ENCODE data around the gene PLA2G6.

PLA2G6 gene

GRCh38 chr22:38108561-38109319, 72.9 kb downstream of the PLA2G6 start:
- Mint-ChIP-seq H3K4me1 (peaks cover 13% of the 10 kb centered on the region), H3K27me3 (no peaks in the 10 kb centered on the region), H3K27ac (peak overlapping the region in 1 of 2 donors; percentile 99), H3K4me3 (peak overlapping the region in 1 of 2 donors; percentile 12), H3K9me3 (no peaks in the 10 kb centered on the region)
- DNase-seq (no peak), ATAC-seq (peak; percentile 28)

GRCh38 chr22:38107692-38108515, 73.7 kb downstream of the PLA2G6 start:
- Mint-ChIP-seq H3K9me3 (no peaks in the 10 kb centered on the region), H3K27me3 (no peaks in the 10 kb centered on the region), H3K4me3 (peak overlapping the region in 1 of 2 donors; percentile 12), H3K27ac (peak overlapping the region in 1 of 2 donors; percentile 99), H3K4me1 (peaks cover 13% of the 10 kb centered on the region)
- DNase-seq, result no peak
- ATAC-seq, result no peak

DNA sequence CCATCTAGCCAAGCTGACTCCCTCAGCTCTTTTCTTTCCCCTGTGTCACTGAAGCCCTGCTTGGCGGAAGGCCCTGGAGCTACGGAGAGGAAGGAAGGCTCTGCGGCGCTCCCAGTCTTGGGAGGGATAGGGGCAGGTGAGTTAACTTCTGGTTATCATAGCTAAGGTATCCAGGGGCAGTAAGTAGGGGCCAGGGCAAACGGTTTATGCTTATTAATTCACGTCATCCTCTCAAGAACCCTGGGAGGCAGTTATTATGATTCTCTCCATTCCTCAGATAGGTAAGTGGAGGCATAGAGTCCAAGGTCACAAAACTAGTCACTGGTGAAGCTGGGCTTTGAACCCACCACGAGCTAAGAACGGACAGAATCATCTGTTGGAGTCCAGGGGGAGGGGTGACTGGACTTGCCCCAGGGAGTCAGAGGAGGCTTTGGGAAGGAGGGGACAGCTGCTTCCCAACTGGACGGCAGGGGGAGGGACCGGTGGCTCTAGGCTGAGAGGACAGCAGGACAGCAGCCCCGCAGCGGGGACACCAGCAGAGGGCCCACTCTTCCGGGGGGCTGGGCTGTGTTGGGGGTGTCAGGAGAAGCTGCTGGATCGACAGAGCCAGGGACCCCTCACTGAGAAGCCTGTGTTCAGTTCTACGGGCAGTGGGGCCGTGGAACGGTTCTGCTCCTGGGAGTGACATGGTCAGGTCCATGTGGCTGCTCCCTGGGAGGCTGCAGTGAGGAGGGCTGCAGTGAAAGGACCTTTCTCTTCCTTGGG, 74.6 kb downstream of the PLA2G6 start:
- DNase-seq, result no peak
- Mint-ChIP-seq H3K9me3 (no peaks in the 10 kb centered on the region), H3K27me3 (no peaks in the 10 kb centered on the region), H3K4me3 (no peak overlapping the region), H3K4me1 (peaks cover 13% of the 10 kb centered on the region), H3K27ac (no peak overlapping the region)
- ATAC-seq, result no peak

GRCh38 chr22:38104084-38104483, 77.5 kb downstream of the PLA2G6 start:
- no peak overlapping the region for H3K4me3 Mint-ChIP-seq
- H3K27ac Mint-ChIP-seq, result no peak overlapping the region
- no peak for DNase-seq
- ATAC-seq, result no peak
- peaks cover 13% of the 10 kb centered on the region for H3K4me1 Mint-ChIP-seq
- no peaks in the 10 kb centered on the region for H3K27me3 Mint-ChIP-seq
- H3K9me3 Mint-ChIP-seq, result no peaks in the 10 kb centered on the region

GRCh38 chr22:38103641-38104040, 78.0 kb downstream of the PLA2G6 start:
- H3K27ac Mint-ChIP-seq, result no peak overlapping the region

DNA sequence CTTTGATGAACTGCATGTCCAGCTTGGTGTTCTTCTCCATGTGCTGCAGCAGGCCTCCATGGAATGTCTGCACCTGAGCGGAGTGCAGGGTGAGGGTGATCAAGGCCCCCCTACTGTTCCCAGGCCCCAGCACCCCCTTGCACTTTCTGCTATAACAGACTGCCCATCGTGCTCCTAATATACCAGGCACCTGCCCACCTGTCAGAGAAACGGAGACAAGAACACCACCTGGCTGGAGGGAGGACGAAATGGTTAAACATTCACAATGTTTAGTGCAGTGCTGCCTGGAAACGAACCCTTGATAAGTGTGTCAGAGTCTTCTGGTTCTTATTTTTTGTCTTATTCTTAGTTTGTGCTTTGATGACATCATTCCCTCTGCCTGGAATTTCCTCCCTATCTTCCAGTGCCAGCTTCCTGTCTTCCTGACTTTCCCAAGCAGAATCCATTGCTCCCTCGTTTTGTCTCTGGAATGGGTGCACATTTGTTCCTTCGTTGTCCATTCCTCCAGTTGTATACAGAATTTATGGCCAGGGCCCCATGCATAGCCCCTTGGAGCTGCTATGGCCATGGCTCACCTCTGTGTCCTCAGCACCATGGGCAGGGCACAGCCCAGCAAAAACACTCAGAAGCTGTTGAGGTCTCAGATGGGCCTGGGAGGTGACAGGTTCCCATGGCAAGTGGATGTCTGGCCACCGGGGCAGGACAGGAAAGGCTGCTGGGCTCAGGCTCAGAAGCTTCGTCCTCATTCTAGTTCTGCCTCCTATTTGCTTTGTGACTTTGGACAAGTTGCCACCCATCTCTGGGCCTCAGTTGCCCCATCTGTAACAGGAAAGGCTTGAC, 83.0 kb downstream of the PLA2G6 start:
- ATAC-seq, result no peak
- DNase-seq, result no peak
- no peaks in the 10 kb centered on the region for H3K4me1 Mint-ChIP-seq
- no peak overlapping the region for H3K27ac Mint-ChIP-seq
- H3K27me3 Mint-ChIP-seq, result no peaks in the 10 kb centered on the region
- no peak overlapping the region for H3K4me3 Mint-ChIP-seq
- H3K9me3 Mint-ChIP-seq, result no peaks in the 10 kb centered on the region

More at GRCh38 chr22:38103641-38104040, 78.0 kb downstream of the PLA2G6 start:
- peaks cover 13% of the 10 kb centered on the region for H3K4me1 Mint-ChIP-seq
- no peak for DNase-seq
- H3K4me3 Mint-ChIP-seq, result no peak overlapping the region
- no peak for ATAC-seq
- H3K9me3 Mint-ChIP-seq, result no peaks in the 10 kb centered on the region
- H3K27me3 Mint-ChIP-seq, result no peaks in the 10 kb centered on the region

- H3K27ac Mint-ChIP-seq, result no peak overlapping the region
- H3K9me3 Mint-ChIP-seq, result no peaks in the 10 kb centered on the region
- H3K4me1 Mint-ChIP-seq, result no peaks in the 10 kb centered on the region
- H3K27me3 Mint-ChIP-seq, result no peaks in the 10 kb centered on the region
- no peak overlapping the region for H3K4me3 Mint-ChIP-seq
- DNase-seq, result no peak
- ATAC-seq, result no peak
These were observed 83.8 kb downstream of the PLA2G6 start for GRCh38 chr22:38097557-38098409.

DNA sequence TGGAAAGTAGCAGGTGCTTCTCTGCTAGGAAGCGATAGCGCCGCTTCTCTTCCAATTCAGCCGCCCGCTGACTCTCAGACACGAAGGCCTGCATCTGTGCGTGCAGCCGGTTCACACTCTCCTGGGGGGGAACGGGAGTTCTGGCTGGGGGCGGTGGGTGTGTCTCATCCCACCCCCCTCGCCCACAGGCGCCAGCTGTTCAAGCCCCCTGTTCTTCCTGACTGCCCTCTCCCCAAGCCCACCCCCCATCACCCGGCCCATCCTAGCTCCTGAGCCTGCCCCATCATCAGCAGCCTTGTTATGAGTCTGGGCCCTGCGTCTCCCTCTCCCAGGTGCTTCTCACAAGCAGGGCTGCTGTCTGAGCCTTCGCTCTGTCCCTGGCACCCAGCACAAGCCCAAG, 84.6 kb downstream of the PLA2G6 start:
- H3K9me3 Mint-ChIP-seq, result no peaks in the 10 kb centered on the region
- H3K4me1 Mint-ChIP-seq, result no peaks in the 10 kb centered on the region
- H3K27me3 Mint-ChIP-seq, result no peaks in the 10 kb centered on the region
- DNase-seq, result no peak
- H3K4me3 Mint-ChIP-seq, result no peak overlapping the region
- no peak overlapping the region for H3K27ac Mint-ChIP-seq
- no peak for ATAC-seq

DNA sequence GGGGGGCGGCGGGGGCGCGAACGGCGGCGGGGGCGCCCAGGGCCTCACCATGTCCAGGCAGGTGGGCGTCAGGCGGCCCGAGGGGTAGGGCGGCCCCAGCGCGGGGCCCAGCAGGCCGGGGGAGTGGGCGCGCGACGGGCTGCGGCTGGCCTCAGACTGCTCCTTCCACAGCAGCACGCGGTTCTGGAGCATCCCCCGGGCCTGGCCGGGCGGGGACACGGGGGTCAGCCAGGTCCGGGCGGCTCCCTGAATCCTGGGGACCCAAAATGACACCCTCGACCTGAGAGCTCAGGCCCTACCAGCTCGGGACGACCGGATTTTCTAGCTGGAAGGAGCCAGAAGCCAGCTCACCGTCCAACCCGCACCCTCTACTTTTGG, 92.2 kb downstream of the PLA2G6 start:
- Mint-ChIP-seq H3K4me1 (no peaks in the 10 kb centered on the region), H3K4me3 (no peak overlapping the region), H3K9me3 (no peaks in the 10 kb centered on the region), H3K27me3 (peaks cover 8% of the 10 kb centered on the region), H3K27ac (no peak overlapping the region)
- DNase-seq, result no peak
- ATAC-seq, result no peak

DNA sequence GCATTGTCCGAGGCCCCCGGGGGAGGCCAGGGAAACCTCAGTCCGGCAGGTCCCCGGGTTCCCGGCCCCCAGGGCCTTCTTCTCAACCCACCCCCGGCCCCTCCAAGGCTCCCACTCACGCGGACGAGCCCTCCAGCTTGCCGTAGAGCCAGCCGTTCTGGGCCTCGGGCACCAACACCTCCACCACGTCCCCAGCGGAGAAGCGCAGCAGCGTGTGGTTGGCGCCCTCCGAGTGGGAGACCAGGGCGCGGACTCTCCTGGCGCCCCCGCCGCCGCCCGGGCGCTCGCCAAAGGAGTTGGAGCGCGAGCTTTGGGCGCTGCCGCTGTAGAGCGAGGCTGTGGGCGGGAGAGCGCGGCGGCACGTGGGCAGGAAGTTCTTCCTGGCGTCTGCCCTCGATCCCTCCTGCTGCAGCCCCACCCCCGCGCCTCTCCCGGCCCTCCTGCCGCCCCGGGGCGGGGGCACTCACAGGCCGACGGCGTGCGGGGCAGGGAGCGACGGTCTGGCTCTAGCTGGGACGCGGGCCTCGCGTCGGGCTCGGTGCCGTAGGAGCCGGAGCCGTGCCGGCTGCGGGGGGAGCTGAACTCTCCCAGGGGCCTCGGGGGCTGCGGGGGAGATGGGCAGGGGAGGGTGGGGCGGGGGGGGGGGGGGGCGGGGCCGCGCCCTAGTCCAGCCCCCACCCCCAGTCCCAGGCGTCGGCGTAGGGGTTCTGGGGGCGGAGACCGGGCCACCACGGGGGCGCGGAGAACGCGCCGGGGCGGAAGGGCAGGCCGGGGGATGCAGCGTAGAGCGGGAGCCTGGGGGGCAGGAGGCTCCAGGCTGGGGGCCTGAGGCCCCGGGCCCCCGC, 92.8 kb downstream of the PLA2G6 start:
- Mint-ChIP-seq H3K27ac (no peak overlapping the region), H3K4me1 (no peaks in the 10 kb centered on the region), H3K9me3 (no peaks in the 10 kb centered on the region), H3K27me3 (peaks cover 9% of the 10 kb centered on the region), H3K4me3 (no peak overlapping the region)
- DNase-seq (no peak), ATAC-seq (peak; percentile 53)

- peaks cover 19% of the 10 kb centered on the region for H3K27me3 Mint-ChIP-seq
- H3K4me3 Mint-ChIP-seq, result no peak overlapping the region
- no peak overlapping the region for H3K27ac Mint-ChIP-seq
- no peaks in the 10 kb centered on the region for H3K9me3 Mint-ChIP-seq
- H3K4me1 Mint-ChIP-seq, result no peaks in the 10 kb centered on the region
- DNase-seq (no peak), ATAC-seq (no peak)
These were observed 93.8 kb downstream of the PLA2G6 start for GRCh38 chr22:38087855-38088254.

DNA sequence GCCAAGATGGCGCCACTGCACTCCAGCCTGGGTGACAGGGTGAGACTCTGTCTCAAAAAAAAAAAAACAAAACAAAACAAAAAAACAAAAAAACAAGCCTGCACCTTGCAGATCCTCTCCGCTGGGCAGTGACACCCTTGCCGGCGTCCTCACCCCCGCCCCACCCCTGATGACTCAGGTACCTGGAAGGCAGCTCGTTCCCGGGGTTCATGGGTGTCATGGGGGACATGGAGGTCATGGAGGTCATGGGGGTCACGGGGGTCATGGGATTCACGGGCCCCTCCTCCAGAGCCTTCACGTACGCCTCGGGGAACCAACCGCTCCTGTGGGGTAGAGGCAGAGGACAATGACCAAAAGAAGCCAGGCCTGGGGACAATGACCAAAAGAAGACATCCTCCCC, 94.7 kb downstream of the PLA2G6 start:
- DNase-seq, result no peak
- Mint-ChIP-seq H3K27me3 (peaks cover 28% of the 10 kb centered on the region), H3K9me3 (no peaks in the 10 kb centered on the region), H3K4me1 (peaks cover 7% of the 10 kb centered on the region), H3K27ac (no peak overlapping the region), H3K4me3 (no peak overlapping the region)
- no peak for ATAC-seq

- no peak overlapping the region for H3K27ac Mint-ChIP-seq
These were observed 95.4 kb downstream of the PLA2G6 start for GRCh38 chr22:38086001-38086845.

More at GRCh38 chr22:38086001-38086845, 95.4 kb downstream of the PLA2G6 start:
- no peak for DNase-seq
- Mint-ChIP-seq H3K4me1 (peaks cover 11% of the 10 kb centered on the region), H3K27me3 (peaks cover 34% of the 10 kb centered on the region), H3K4me3 (no peak overlapping the region), H3K9me3 (no peaks in the 10 kb centered on the region)
- ATAC-seq, result no peak

All from stimulated activated naive CD8-positive, alpha-beta T cell treated with anti-CD3 and anti-CD28 coated beads, Interleukin-15, amount 100 ng/mL, for 72 hours (primary cell).